ENCODE results near the gene AMHR2.
"Not testable (repeated sequence)": the region's sequence is repeated elsewhere in the genome, so short reads cannot be mapped to it uniquely, and the experiment has no call there.

The AMHR2 gene

DNA sequence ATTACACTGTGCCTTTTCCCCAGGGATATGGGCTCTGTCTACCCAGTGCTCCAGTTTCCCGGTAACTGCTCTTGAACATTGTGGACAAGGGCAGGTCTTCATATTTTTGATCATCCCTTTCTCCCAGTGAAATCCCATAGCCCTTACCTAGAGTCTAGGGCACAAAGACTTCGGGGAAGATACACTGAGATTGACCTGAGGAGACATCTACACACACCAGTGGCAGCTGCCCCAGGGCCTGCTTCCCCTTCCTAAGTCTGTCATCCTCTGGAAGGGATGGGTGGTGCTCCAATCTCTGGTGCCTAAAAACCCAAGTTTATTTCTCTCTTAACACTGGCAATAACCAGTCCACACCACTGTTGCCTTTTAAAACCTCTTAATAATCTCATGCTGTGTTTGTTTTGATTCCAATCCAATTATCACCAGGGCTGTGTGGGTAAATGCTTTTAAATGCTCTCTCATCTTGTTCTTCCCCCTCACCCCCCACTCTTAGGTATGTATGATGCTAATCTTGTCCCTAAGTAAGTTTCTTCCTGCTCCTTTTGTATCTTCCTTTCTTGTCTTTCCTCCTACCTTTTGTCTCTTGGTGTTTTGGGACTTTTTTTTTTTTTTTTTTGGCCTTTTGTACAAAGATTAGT, 7.8 kb upstream of the AMHR2 start:
- DNase-seq, result not testable (repeated sequence)

DNA sequence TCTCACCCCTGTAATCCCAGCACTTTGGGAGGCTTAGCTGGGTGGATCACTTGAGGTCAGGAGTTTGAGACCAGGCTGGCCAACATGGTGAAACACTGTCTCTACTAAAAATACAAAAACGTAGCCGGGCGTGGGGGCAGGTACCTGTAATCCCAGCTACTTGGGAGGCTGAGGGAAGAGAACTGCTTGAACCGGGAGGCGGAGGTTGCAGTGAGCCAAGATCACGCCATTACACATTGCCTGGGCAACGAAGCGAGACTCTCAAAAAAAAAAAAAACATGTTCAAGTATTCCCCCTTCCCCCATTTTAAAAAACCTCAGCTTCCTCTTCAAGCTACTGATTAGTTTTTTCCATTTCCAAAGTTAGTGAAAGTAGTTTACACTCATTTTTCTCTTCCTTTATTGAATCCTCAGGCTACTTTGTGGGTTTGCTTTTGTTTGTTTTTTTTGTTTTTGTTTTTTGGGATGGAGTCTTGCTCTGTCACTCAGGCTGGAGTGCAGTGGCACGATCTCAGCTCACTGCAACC, 6.3 kb upstream of the AMHR2 start:
- not testable (repeated sequence) for DNase-seq

DNA sequence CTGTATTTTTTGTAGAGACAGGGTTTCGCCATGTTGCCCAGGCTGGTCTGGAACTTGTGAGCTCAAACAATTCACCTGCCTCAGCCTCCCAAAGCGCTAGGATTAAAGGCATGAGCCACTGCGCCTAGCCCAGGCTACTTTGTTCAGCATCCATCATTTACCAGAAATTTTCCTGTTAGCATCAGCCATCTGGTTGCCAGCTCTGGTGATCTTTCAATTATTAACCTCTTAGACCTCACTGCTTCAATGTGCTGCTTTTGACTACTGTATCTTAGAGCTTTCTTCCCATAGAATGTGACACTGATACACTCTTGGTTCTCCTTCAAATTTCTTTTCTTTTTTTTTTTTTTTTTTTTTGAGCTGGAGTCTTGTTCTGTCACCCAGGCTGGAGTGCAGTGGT, 5.4 kb upstream of the AMHR2 start:
- no peak for DNase-seq

DNA sequence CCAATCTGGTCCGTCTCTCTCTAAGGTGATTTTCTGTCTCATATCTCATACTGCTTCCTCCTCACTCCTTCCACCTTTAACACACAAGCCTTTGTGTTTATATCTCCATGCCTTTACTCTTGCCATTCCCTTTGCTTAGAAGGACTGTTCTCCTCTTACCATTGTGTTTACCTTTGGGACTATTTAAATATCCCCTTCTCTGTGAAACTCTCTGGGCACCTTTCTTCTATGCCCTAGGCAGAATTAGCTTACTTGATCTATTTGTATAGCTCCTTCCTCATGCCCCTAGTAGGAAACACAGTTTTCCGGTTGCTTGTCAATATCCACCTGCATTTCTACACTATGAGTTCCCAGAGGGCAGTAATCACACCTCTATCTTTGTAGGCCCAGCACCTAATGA, 3.9 kb upstream of the AMHR2 start:
- DNase-seq, result no peak

DNA sequence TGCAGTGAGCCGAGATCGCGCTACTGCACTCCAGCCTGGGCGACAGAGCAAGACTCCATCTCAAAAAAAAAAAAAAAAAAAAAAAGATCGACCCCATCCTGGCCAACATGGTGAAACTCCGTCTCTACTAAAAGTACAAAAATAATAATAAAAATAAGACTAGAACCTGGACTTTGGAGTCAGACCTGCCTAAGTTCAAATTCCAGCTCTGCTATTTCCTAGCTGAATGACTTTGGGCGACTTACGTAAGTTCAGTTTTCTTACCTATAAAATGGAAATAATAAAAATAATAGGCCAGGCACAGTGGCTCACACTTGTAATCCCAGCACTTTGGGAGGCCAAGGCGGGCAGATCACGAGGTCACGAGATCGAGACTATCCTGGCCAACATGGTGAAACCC, 1.4 kb upstream of the AMHR2 start:
- not testable (repeated sequence) for DNase-seq

DNA sequence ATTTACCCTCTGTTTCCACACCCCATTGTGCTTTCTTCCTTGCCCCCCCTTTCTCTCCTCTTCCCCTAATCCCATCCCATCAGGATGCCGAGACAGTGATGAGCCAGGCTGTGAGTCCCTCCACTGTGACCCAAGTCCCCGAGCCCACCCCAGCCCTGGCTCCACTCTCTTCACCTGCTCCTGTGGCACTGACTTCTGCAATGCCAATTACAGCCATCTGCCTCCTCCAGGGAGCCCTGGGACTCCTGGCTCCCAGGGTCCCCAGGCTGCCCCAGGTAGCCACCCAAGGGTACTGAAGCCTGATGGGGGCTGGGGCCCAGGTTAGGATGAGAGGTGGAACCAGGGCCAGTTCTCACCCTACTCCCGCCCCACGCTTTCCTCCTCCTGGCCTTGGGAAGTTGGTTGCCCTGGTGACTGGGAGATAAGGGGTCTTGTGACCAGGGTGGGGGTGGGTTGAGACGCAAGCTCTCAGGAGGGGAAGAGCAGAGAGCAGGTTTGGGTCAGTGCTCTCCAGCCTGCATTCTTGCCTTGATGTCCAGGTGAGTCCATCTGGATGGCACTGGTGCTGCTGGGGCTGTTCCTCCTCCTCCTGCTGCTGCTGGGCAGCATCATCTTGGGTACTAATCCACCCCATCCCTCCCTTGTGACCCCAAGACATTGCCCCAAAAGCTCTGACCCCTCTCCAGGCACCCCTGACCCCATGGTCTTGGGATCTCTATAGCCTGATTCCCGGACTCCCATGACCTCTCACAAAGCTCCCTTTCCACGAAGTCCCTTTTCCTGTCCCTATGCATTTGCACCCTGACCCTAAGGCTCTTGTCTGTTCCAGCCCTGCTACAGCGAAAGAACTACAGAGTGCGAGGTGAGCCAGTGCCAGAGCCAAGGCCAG, 1.2 kb downstream of the AMHR2 start:
- DNase-seq, result no peak

DNA sequence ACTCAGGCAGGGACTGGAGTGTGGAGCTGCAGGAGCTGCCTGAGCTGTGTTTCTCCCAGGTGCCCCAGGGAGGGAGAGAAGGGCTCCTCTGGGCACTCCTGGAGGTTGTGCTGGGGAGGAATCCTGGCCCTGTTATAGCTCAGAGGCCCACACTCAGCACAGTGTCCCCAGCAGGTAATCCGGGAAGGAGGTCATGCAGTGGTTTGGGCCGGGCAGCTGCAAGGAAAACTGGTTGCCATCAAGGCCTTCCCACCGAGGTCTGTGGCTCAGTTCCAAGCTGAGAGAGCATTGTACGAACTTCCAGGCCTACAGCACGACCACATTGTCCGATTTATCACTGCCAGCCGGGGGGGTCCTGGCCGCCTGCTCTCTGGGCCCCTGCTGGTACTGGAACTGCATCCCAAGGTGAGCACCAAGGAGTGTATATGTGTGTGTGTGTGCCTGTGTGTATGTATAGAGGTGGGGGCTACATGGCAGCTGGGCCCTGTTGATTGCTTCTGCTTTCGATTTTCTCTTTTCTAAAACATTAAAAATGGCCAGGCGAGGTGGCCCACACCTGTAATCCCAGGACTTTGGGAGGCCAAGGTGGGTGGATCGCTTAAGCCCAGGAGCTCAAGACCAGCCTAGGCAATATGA, 2.0 kb downstream of the AMHR2 start:
- DNase-seq, result no peak

DNA sequence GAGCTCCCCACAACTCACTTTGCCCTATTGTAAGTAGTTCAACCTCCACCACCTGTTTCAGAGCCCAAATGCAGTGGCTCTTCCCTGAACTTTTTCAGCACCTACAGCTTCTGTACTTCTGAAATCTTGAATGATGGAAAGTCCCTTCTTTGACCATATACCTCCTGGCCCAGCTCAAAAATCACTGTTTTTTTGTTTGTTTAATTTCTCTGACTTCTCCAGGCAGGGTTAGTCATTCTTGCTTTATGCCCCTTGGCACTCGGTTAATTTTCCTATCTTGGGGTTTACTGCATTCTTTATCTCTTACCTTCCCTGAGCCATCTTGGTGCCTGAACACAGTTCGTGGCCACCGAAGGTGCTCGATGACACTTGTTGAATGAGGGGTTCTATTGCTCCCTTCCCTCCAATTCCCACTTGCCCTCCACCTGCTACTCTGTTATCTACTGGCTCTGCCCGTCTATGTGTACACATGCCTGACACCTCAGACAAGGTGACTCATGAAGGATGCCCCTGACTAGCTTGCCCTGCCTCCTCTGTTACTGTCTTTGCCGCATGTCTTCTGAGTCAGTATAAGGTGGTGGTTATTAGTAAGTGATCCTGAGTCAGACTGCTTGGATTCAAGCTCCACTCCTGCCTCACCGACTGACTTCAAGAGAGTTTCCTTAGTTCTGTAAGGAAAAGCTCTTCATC, 4.4 kb downstream of the AMHR2 start:
- DNase-seq, result no peak

DNA sequence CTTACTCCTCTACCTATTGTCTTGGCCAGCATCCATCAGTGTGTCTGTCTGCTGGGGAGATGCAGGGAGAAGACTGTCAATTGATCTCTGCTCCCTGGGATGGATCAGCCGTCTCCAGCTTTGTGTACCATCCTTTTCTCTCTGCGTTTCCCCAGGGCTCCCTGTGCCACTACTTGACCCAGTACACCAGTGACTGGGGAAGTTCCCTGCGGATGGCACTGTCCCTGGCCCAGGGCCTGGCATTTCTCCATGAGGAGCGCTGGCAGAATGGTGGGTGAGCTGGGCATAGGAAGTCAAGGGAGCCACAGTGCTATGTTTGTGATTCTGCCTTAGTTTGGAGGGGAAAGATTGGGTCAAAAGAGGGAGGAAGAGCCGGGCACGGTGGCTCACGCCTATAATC, 5.1 kb downstream of the AMHR2 start:
- no peak for DNase-seq

DNA sequence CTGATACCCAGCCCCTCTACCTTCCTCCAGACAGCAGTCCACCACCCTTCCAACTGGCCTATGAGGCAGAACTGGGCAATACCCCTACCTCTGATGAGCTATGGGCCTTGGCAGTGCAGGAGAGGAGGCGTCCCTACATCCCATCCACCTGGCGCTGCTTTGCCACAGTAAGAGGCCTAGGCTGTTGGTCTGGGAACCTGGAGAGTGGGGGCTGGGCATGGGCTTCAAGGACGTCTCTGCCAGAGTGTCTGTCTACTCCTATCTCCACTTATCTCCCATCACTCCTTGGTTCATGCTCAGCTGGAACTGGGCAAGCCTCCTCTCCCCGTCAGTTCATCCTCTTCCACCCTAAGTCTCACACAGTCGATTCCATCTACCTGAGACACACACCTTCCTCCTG, 6.5 kb downstream of the AMHR2 start:
- no peak for DNase-seq

DNA sequence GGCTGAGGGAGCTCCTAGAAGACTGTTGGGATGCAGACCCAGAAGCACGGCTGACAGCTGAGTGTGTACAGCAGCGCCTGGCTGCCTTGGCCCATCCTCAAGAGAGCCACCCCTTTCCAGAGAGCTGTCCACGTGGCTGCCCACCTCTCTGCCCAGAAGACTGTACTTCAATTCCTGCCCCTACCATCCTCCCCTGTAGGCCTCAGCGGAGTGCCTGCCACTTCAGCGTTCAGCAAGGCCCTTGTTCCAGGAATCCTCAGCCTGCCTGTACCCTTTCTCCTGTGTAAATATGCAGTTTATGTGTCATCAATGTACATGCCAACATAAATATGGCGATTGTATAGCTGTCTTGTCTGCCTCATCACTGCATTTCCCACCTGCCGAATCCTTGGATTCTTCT, 7.5 kb downstream of the AMHR2 start:
- DNase-seq, result no peak

DNA sequence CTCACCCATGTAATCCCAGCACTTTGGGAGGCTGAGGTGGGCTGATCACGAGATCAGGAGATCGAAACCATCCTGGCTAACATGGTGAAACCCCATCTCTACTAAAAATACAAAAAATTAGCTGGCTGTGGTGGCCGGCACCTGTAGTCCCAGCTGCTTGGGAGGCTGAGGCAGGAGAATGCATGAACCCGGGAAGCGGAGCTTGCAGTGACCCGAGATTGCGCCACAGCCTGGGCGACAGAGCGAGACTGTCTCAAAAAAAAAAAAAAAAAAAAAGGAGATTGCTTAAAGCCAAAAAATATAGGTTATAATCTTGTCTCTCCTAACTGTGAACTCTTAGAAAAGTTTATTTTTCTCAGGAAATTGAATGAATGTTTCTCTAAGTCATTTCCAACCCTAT, 11.7 kb downstream of the AMHR2 start:
- DNase-seq, result not testable (repeated sequence)

DNA sequence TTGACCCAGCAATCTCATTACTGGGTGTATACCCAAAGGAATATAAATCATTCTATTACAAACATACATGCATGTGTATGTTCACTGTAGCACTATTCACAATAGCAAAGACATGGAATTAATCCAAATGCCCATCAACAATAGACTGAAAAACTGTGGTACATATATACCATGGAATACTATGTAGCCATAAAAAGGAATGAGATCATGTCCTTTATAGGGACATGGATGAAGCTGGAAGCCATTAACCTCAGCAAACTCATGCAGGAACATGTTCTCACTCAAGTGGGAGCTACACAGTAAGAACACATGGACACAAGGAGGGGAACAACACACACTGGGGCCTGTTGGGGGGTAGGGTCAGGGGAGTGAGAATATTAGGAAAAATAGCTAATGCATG, 15.9 kb downstream of the AMHR2 start:
- DNase-seq, result not testable (repeated sequence)

DNA sequence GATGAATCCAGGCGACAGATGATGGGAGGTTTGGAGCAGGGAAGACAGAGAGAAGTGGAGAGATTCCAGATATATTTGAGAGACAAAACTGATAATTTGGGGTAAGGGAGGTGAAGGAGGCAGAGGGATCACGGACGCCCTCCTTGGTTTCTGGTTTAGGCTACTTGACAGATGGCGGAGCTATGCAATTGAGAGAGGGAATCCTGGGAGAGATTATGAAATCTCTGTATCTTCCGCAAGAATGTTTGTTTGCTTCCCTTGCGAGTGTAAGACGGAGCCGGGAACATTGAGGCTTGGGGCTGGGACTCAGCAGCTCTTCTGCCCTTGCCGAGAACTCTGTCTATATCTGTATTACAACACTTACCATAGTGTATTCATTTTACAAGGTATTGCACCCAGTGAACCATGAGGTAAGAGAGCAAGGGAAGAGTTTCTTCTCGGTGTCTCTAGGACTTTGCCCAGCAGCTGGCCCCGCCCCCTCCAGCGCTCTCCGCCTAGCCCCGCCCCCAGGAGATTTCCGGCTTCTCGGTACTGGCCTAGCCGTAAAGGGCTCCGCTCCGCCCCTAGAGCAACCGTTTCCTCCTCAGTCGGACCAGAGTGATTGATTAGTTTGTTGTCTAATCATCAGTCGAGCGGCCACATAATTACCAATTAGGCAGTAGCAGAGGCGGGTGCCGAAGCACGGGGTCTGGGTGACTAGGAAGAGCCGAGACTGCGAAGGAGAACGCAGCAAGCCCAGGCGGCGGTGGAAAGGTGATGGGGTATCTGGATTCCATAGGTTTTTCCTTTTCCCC, 17.6 kb downstream of the AMHR2 start, which contains the start of gene PRR13:
PRR13 (plus strand) TSS at position 695 of the 794 bp plus-strand sequence. CDS start 981 bp downstream, outside the sequence.
- peak; percentile 97 for DNase-seq

DNA sequence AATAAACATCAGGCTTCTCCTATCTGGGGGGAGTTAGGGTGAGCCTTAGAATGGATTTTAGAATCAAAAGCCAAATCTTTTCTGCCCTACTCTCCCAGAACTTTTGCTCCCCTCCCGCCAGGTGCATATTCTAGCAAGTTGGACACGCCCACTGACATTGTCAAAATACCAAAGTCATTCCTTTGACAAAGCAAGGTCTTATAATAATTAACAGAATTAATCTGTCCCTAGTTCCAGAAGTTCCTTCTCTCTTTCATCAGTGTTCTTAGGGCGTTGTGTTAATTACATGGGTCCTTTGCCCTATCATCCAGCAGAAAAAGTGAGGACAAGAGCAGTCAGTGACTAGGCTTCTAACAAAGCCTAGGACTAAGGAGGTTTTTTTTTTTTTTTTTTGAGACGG, 20.3 kb downstream of the AMHR2 start:
- DNase-seq, result no peak

DNA sequence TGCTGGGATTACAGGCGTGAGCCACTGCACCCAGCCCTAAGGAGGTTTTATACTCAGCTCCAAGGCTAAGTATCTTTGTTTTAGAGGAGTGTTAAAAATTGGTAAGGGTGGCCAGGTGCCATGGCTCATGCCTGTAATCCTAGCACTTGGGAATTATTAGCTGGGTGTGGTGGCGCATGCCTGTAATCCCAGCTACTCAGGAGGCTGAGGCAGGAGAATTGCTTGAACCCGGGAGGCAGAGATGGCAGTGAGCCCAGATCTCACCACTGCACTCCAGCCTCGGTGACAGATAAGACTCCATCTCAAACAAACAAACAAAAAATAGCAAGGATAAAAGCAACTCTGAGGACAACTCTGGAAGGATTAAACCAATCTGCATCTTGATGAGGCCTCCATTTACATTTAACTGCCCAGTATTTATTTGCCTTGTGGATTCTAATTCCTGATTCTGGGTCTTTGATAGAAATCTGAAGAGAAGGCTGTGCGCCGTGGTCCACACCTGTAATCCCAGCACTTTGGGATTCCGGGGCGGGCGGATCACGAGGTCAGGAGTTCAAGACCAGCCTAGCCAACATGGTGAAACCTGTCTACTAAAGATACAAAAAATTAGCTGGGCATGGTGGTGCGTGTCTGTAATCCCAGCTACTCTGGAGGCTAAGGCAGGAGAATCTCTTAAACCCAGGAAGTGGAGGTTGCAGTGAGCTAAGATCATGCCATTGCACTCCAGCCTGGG, 21.1 kb downstream of the AMHR2 start:
- DNase-seq, result not testable (repeated sequence)

DNA sequence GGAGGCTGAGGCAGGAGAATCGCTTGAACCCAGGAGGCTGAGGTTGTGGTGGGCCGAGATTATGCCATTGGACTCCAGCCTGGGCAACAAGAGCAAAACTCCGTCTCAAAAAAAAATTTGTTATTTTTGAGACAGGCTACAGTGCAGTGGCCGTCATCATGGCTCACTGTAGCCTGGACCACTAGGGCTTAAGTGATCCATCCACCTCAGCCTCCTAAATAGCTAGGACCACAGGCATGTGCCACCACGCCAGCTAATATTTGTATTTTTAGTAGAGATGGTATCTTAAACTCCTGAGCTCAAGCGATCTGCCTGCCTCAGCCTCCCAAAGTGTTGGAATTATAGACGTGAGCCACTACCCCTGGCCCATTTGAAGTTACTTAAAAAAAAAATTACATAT, 27.3 kb downstream of the AMHR2 start:
- no peak for DNase-seq

DNA sequence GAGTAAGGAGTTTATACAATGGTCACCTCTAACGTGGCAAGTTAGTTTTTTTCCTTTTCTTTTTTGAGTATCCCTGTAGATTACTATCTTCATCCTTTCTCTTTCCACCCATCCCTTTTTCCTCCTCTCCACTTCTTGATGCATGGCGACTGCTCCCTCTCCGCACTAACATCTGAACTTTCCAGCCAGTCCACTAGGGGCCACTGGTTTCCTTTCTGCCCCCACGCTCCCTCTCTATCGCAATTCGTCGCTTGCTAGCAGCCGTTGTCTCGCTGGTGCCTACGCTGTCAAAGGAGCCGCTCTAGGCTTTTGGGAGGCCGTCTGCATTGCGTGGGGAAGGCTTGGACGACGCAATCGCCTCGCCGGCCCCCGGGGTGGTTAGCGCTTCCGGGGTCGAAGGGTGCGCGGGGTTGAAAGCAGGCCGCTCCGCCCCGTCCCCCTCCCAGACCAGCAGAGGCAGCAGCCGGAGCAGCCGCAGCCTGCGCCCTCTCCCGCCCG, 28.1 kb downstream of the AMHR2 start, which contains the start of gene PCBP2:
PCBP2 (plus strand) TSS at position 442 of the 498 bp plus-strand sequence. CDS start 2,699 bp downstream, outside the sequence.
- peak; percentile 98 for DNase-seq

DNA sequence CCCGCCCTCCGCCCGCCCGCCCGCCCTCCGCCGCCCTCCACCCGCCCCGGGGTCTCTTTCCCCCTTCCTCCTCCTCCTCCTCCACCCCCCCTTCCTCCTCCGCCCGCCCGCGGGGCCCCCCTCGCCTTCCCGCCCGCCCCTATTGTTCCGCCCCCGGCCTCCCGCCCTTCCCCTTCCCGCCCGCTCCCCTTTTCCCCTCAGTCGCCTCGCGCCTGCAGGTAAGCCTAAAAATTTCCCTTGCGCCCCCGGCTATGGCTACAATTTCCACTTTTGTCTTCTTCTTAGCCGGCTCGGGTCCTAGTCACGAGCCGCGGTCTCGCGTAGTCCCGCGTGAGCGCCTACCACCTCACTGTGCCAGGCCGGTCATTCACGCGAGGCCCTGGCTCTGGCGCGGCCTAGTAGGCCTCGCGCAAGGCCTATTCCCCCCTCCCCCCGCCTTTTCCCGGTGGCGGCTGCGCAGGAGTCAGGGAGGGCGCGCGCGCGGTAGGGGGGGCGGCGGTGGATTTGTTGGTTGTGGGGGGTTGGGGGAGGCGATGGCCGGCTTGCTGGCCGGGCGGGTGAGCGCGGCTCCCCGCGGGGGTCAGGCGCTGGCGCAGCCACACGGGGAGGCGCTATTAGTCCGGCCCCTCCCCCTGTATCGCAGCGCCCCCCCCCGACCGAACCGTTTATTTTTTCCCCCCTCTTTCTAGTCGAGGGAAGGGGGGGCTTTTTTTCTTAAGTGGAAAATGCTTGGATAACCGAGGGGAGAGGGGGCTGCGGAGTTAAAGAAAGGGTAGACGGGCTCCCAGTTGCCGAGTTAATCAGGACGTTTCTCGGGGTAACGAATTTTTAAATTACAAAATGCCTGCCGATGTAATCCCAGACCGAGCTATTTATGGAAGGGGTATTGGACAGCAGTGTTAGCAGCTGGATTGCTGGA, 28.8 kb downstream of the AMHR2 start:
- peak; percentile 43 for DNase-seq
